Gastrocnemius medialis (tissue), 4 donors: Measurements from ENCODE around the gene DUSP16. TPM values are rescaled to one million over a fixed set of nuclear protein-coding genes. Genes with fewer than 3 reads are reported as not detected.

Experiments
- ATAC-seq, 2 donors: fragments of 150-250 bp; one replicate each; pipeline ENCODE4 v1.9.1; 2016
- DNase-seq, 2 donors: peaks; one replicate each; pipeline ENCODE4 v3.0.0-alpha.2; 2019
- H3K27ac ChIP-seq, 4 donors: fragments of 200-600 bp; sonication (generic); 1 replicate in 1 of 4; 2 replicates in 3 of 4; pipeline ENCODE4 v1.5.1; 2016 to 2018; ENCODE audit warnings: mild to moderate bottlenecking in 2 of 4, moderate library complexity in 1 of 4
- H3K27me3 ChIP-seq, 3 donors: fragments of 200-600 bp; sonication (generic) in 2 of 3; 1 replicate in 1 of 3; 2 replicates in 2 of 3; pipeline versions ENCODE4 v1.5.1 to v1.6.0; 2016 to 2019; ENCODE audit warnings: mild to moderate bottlenecking in 1 of 3, moderate library complexity in 1 of 3
- H3K36me3 ChIP-seq, 2 donors: fragments of 200-600 bp; sonication (generic) in 1 of 2; one replicate each; pipeline ENCODE4 v1.5.1; 2017 to 2018
- H3K4me1 ChIP-seq, 2 donors: fragments of 200-600 bp; sonication (generic) in 1 of 2; one replicate each; pipeline ENCODE4 v1.5.1; 2016 to 2017; ENCODE audit warnings: mild to moderate bottlenecking in 2 of 2
- H3K4me3 ChIP-seq, 4 donors: fragments of 200-600 bp; sonication (generic) in 3 of 4; 1 replicate in 1 of 4; 2 replicates in 3 of 4; pipeline ENCODE4 v1.5.1; 2016 to 2019; ENCODE audit warnings: mild to moderate bottlenecking in 2 of 4
- H3K9me3 ChIP-seq, 3 donors: fragments of 200-600 bp; sonication (generic) in 2 of 3; 1 replicate in 1 of 3; 2 replicates in 2 of 3; pipeline ENCODE4 v1.5.1; 2016 to 2019
- CTCF ChIP-seq, 5 experiments: fragments of 450-650 bp in 3 of 5; fragments of 200-600 bp in 2 of 5; sonication (generic) in 2 of 5; IDR thresholded peaks in 4 of 5; conservative IDR thresholded peaks in 1 of 5; 1 replicate in 4 of 5; 2 replicates in 1 of 5; pipeline ENCODE4 v1.5.1; 2016 to 2019; ENCODE audit warnings: antibody characterized with exemption in 5 of 5, mild to moderate bottlenecking in 3 of 5, moderate library complexity in 3 of 5
- POLR2A ChIP-seq, 2 donors: fragments of 450-650 bp; IDR thresholded peaks; one replicate each; pipeline ENCODE4 v1.6.1; 2017; ENCODE audit warnings: antibody characterized with exemption in 2 of 2, mild to moderate bottlenecking in 2 of 2, moderate library complexity in 2 of 2
- in situ Hi-C, 4 donors: fragments of 200-750 bp; cut with MboI; loops; one replicate each; pipeline versions ENCODE4 v1.15.0 to v1.8.0; 2017; ENCODE audit warnings: low sequenced_read_pairs in 4 of 4
- intact Hi-C: fragments of 100-400 bp; cut with DNase I; formaldehyde crosslinking; loops from one replicate; pipeline ENCODE4 v1.15.1; 2023; ENCODE audit warnings: low total_unique reads
- total RNA-seq, 4 donors: library from RNA; depleted of rRNA; stranded (reverse); fragments of >200 nt; gene quantifications; one replicate each; pipeline versions ENCODE4 v1.1.0 to v1.2.3, GENCODE V29; 2016

The DUSP16 gene
- 10 to 100 TPM; 10.9 to 15.7 (median 13.3) TPM for total RNA-seq

DNA sequence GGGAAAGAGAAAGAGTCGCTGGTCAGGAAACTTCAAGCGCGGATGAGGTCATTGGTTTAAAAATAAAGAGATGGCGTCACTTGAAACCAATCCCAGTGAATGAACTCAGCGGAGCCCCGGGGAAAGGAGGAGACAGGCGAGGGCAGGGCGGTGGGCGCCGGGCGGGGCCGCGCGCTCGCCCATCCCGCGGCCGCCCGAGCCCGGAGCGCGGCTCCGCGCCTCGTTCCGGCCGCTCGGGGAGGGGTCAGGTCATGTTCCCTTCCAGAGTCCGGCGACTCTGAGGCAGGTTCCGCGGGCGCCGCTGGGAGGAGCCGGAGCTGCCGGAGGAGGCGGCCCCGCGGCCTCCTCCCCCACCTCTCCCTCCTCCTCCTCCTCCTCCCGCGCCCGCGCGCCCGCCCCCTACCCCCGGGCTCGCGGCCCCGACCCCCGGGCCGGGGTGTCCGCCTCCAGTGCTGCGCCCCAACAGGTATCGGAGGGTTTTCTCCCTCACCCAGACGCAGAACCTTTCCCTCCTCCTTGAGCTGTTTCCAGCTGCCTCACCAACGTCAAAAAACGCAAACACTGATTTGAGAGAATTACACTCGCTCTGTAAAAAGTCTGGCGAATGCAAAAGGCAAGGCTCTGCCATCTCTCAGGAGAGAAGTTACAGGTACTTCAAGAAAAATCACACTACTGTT is at the start of gene DUSP16:
Gene DUSP16 (minus strand): TSS at position 279 of the 677 bp plus-strand sequence. CDS start 41,765 bp downstream, outside the sequence.
- H3K27me3 ChIP-seq = no peaks in the 10 kb centered on the region
- peak within 1 kb of the TSS; percentile 64 to 90 (median 76) for H3K4me3 ChIP-seq
- no peaks in the 10 kb centered on the region for H3K9me3 ChIP-seq
- DNase-seq (peak; percentile 87 to 92), ATAC-seq (peak; percentile 88 to 89)
- TF ChIP-seq CTCF (IDR thresholded peaks at IDR 0.05 in 4 of 5, conservative IDR thresholded peaks at IDR 0.05 in 1 of 5) (peak in 2 of 5 experiments; percentile 19 to 46), POLR2A (IDR thresholded peaks at IDR 0.05) (peak; percentile 86 to 94)
- intact Hi-C loops (loop anchor here (1.0 to 5.0 kb wide), 7 partner anchors 49 to 1845 kb away; partner anchors contain the start of genes BORCS5 and CREBL2), in situ Hi-C loops (loop anchor here in 2 of 4 donors (10.0 kb wide), 1 partner anchor 188 kb away; no protein-coding TSS in a partner anchor)
- H3K4me1 ChIP-seq = peaks cover 22 to 29% of the 10 kb centered on the region in 2 donors
- peak within 1 kb of the TSS; percentile 89 to 100 (median 98) for H3K27ac ChIP-seq
- no peaks in the 10 kb centered on the region for H3K36me3 ChIP-seq

- no peaks in the 10 kb centered on the region for H3K27me3 ChIP-seq
- peak overlapping the region; percentile 78 to 90 (median 82) for H3K4me3 ChIP-seq
- in situ Hi-C loops = no loop called here
- TF ChIP-seq POLR2A (IDR thresholded peaks at IDR 0.05) (no peak), CTCF (IDR thresholded peaks at IDR 0.05 in 4 of 5, conservative IDR thresholded peaks at IDR 0.05 in 1 of 5) (no peak)
- ATAC-seq (no peak), DNase-seq (no peak)
- no peaks in the 10 kb centered on the region for H3K36me3 ChIP-seq
- intact Hi-C loops = loop anchor here (2.0 to 5.0 kb wide), 4 partner anchors 84 to 345 kb away; partner anchors contain the start of genes GPR19 and LRP6
- peaks cover 18 to 29% of the 10 kb centered on the region in 2 donors for H3K4me1 ChIP-seq
- peak overlapping the region; percentile 95 to 98 (median 96) for H3K27ac ChIP-seq
- no peaks in the 10 kb centered on the region for H3K9me3 ChIP-seq
Measured at GRCh38 chr12:12612358-12612757, 49.7 kb upstream of the DUSP16 start.

- in situ Hi-C loops = no loop called here
- intact Hi-C loops = loop anchor here (1.0 to 5.0 kb wide), 8 partner anchors 49 to 344 kb away; partner anchors contain the start of genes CDKN1B, DUSP16, GPR19 and LRP6
- TF ChIP-seq POLR2A (IDR thresholded peaks at IDR 0.05) (peak; percentile 61 to 80), CTCF (IDR thresholded peaks at IDR 0.05 in 4 of 5, conservative IDR thresholded peaks at IDR 0.05 in 1 of 5) (peak in 1 of 5 experiments; percentile 27)
Measured at GRCh38 chr12:12611512-12612306, 49.0 kb upstream of the DUSP16 start, which contains the start of gene CREBL2. Gene CREBL2, plus strand, starts transcription at chr12:12611876. Its CDS starts 297 bp downstream, at chr12:12612173.

DNA sequence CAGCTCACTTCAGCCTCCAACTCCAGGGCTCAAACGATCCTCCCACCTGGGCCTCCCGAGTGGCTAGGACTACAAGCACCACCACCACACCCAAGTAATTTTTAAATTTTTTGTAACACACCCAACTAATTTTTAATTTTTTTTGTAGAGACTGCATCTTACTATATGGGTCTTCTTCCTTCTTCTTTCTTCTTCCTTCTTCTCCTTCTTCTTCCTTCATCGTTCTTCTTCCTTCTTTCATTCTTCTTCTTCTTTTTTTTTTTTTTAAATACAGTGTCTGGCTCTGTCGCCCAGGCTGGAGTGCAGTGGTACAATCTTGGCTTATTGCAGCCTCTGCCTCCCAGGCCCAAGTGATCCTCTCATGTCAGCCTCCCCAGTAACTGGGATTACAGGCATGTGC is 48.0 kb upstream of the DUSP16 start:
- H3K36me3 ChIP-seq = no peaks in the 10 kb centered on the region
- H3K27me3 ChIP-seq = no peaks in the 10 kb centered on the region
- TF ChIP-seq CTCF (IDR thresholded peaks at IDR 0.05 in 4 of 5, conservative IDR thresholded peaks at IDR 0.05 in 1 of 5) = no peak
- no peak for TF ChIP-seq POLR2A (IDR thresholded peaks at IDR 0.05)
- no peak for ATAC-seq
- in situ Hi-C loops = no loop called here
- intact Hi-C loops = loop anchor here (1.0 to 5.0 kb wide), 6 partner anchors 48 to 343 kb away; partner anchors contain the start of genes CDKN1B, DUSP16 and LRP6
- H3K4me1 ChIP-seq = peaks cover 18 to 23% of the 10 kb centered on the region in 2 donors
- DNase-seq = no peak
- peak overlapping the region; percentile 95 to 98 (median 96) for H3K27ac ChIP-seq
- H3K4me3 ChIP-seq = peak overlapping the region in 3 of 4 donors; percentile 78 to 84 (median 80)
- no peaks in the 10 kb centered on the region for H3K9me3 ChIP-seq

More at GRCh38 chr12:12611512-12612306, 49.0 kb upstream of the DUSP16 start, which contains the start of gene CREBL2:
- peak; percentile 97 to 98 for ATAC-seq
- Histone ChIP-seq H3K9me3 (no peaks in the 10 kb centered on the region), H3K27me3 (no peaks in the 10 kb centered on the region), H3K36me3 (no peaks in the 10 kb centered on the region), H3K4me3 (peak within 1 kb of the TSS; percentile 78 to 90 (median 82)), H3K27ac (peak within 1 kb of the TSS; percentile 95 to 98 (median 96)), H3K4me1 (peaks cover 18 to 24% of the 10 kb centered on the region in 2 donors)
- DNase-seq = peak; percentile 83 to 97
